Dermis blood vessel endothelial cell (primary cell): Measurements from ENCODE around the gene PPP1R12B. TPM values are rescaled to one million over a fixed set of nuclear protein-coding genes. Genes with fewer than 3 reads are reported as not detected.
"Not testable (repeated sequence)": the region's sequence is repeated elsewhere in the genome, so short reads cannot be mapped to it uniquely, and the experiment has no call there.

Experiments
- DNase-seq: peaks from one replicate; pipeline ENCODE4 v3.0.0; 2010
- total RNA-seq: library from RNA; depleted of rRNA; stranded (reverse); fragments of >200 nt; gene quantifications from 2 replicates; pipeline ENCODE4 v1.2.3, GENCODE V29; 2014

PPP1R12B gene
- total RNA-seq, 1 donor from 2014 or later = 15.8 TPM

GRCh38 chr1:202619012-202619411 lies 270.5 kb downstream of the PPP1R12B start:
- DNase-seq = not testable (repeated sequence)

DNA sequence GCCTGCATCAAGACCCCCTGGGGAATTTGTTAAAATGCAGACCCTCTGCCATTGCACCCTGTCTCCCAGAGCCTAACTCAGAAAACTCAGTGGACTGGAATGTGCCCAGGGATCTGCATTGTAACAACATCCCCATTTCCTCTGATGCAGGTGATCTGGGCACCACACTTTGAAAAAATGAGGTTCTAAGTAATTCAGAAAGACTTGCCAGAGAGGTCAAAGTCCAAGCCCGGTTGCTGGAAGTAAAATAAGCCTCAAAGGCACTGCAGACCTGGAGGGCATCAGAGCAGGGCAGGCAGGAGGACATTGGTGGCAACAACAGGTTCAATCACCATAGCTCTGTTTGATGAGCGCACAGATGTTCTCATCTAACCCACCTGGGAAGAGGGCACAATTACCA lies 271.0 kb downstream of the PPP1R12B start:
- no peak for DNase-seq

DNA sequence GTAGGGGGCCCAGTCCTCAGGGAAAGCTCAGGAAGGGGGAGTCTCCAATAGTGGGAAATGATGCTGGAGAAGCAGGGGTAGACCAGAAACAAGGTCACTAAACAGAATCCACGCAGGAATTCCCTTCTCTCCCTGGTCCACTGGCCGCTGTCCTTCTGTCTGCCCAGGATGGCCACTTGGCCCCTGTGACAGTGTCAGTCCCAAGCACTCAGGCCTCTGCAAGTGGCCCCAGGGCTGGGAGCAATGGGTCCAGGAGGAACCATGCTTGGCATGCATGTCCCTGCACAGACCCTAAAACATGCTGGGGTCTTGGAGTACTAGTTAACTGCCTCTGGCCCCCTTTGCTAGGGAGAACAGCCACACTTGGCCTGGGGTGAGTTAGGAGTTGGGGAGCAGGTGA lies 271.5 kb downstream of the PPP1R12B start:
- DNase-seq = not testable (repeated sequence)

- DNase-seq = no peak
Observed at GRCh38 chr1:202621446-202621845, 272.9 kb downstream of the PPP1R12B start.

DNA sequence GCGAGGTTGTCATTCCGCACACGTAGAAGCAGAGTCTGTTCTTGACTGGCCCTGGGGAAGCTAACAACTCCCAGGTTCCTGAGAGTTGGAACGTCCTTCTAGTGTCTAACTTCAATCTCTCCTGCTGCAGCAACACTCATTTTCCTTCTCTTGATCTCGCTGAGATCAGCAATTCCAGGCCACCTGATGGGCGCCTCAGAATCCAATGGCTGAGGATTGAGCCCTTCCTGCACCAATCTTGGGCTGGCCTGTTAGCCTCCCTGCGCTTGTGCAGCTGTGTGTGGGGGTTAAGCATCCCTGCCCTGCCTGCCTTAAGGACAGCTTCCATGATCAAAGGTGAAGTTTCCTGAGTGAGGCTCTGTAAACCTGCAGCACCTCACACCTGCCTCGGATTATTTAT lies 273.9 kb downstream of the PPP1R12B start:
- DNase-seq = no peak

DNA sequence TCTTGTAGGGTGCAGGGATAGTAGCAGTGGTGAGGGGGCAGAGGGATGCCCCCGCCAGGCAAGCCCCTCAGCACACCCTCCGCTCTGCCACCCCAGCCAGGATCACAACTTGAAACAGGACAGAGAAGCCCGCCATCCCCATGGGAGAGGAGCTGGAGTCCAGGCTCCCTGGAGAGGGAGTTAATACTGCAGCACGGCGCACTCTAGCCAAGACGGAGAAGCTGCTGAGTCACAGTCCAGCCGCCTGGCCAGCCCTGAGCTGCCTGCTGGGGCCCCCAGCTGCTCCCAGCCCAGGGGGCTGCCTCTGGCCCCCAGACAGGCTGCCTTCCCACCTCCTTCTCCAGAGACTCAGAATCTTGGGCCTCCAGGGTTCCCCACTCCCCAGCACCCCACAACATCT lies 274.6 kb downstream of the PPP1R12B start:
- DNase-seq = no peak

- DNase-seq = not testable (repeated sequence)
Observed at GRCh38 chr1:202623476-202623875, 275.0 kb downstream of the PPP1R12B start.

- no peak for DNase-seq
Observed at GRCh38 chr1:202624088-202624780, 275.7 kb downstream of the PPP1R12B start.

GRCh38 chr1:202624781-202625108 lies 276.2 kb downstream of the PPP1R12B start:
- DNase-seq = peak; percentile 5

DNA sequence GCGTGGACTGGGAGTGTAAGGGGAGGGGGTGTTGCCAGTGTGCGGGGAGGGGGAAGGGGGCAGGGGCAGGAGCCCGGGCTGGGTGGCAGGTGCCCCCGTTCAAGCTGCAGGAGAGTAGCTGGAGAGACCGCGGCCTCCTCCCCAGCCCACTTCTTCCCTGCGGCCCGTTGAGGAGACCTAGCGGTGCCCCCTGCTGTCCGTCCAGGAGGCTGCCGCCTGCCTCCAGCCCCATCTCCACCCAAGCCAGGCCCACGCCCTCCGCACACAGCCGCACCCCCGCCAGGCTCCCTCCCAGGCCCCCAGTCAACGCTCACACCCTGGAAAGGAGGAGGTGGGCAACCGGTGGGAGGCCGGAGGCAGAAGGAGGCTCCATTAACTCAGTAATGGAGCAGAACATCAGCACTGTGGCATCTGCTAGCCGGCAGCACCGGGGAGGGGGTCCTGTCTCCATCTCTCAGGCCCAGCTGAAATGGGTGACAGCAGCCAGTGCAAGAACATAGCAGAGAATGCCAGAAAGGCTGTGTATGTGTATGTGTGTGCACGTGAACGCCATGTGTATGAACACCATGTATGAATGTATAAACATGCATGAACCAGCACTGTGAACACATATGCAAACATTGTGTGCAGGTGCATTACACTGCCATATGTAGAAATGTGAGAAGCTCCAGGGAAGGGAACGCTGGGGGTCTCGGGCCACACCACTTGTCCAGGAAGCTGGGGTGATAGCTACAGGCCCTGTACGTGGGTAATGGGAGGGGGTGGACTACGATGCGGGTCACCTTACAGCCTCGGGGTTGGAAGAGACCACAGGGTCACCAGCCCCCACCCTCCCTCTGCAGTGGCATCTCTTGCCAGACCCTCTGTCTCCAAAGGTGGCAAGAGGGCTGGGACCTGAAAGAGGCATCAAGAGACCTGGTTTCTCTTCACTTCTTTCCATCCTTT lies 277.2 kb downstream of the PPP1R12B start:
- peak; percentile 79 for DNase-seq

DNA sequence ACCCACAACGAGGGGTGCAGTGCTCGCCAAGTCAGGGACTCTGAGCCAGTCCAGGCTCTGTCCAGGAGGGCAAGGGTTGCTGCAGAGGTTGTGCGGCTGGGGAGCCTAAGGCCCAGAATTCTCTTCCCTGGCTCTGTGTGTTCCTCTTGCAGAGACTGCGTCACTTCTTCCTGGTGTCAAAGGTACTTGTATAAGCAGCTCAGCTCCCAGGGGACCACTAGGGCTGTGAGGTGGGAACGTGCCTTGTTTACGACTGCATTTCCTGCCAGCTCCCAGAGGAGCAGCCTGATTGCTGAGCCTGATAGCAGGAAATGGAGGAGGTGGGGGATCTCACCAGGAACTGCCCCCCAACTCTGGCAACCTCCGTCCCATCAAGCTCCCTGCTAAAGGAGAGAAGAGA lies 278.5 kb downstream of the PPP1R12B start:
- DNase-seq = peak; percentile 7

- no peak for DNase-seq
Observed at GRCh38 chr1:202627841-202628565, 279.5 kb downstream of the PPP1R12B start.

DNA sequence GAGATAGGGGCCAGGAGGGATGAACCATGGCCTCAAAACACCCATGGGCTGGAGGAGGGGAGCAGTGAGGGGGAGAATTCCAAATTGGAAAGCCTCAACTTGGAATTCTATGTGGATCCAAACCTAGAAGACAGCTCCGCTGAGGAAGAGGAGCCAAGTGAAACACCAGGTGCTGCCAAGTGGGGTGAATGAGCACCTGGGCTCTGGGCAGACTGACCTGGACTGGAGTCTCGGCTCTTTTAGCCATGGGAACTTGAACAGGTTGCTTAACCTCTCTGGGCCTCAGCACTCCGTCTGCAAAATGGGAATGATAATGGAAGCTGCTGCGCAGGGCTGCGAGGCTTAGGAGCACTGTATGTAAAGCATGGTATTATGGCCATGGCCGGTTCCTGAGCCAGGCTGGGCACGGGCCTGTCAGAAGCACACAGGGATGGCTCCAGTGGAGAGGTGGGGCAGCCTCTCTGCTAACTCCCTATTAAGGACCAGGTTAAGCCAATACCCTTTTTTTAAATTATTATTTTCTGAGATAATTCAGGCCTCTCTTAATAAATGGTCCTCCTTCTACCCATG lies 280.2 kb downstream of the PPP1R12B start:
- no peak for DNase-seq

- DNase-seq = not testable (repeated sequence)
Observed at GRCh38 chr1:202629257-202629811, 280.8 kb downstream of the PPP1R12B start.

GRCh38 chr1:202630096-202630495 lies 281.6 kb downstream of the PPP1R12B start:
- DNase-seq = not testable (repeated sequence)

DNA sequence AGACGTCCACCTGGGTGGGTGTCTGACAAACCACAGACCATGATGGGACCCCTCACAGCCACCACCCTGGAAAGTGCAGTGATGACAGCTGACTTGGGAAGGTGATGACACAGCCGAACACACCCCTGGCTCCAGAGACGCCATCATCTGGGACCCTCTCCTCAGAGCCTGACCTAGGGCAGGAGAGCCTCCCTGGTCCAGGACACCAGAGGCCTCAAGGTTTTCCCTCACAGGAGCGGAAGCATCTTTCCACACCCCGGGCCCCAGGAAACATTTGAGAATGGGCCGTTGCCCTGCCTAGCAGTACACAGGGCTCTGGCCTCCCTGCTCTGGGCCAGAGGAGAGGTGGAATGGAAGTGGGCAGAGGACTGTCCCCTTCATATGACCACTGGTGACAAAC lies 282.0 kb downstream of the PPP1R12B start:
- no peak for DNase-seq

- no peak for DNase-seq
Observed at GRCh38 chr1:202631076-202631923, 282.8 kb downstream of the PPP1R12B start.

DNA sequence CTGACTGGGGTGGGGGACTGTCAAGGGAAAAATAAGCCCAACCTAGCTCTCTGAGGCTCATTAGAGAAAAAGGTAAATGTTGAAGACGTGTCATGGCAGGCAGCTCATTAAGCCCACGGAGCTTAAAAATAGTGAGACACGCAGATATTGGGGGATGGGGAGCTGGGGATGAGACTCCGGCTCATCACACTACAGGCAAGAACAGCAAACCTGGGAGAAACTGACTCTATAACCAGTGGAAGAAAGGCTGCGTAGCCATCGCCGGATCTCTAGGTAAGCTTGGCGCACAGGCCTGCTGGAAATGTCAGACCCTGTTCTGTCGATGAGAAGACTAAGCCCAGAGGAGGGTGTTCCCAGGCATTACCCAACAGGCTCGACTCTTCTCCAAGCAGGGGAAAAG lies 283.7 kb downstream of the PPP1R12B start:
- DNase-seq = no peak

GRCh38 chr1:202636171-202636570 lies 287.7 kb downstream of the PPP1R12B start:
- DNase-seq = not testable (repeated sequence)

- not testable (repeated sequence) for DNase-seq
Observed at GRCh38 chr1:202637321-202638018, 289.0 kb downstream of the PPP1R12B start.
